Measurements from ENCODE around the gene UGT1A6.
A peak's percentile ranks its signal among the peaks of the same experiment; 100 is the strongest.
"Not testable (repeated sequence)": the region's sequence is repeated elsewhere in the genome, so short reads cannot be mapped to it uniquely, and the experiment has no call there.

UGT1A6 gene

DNA sequence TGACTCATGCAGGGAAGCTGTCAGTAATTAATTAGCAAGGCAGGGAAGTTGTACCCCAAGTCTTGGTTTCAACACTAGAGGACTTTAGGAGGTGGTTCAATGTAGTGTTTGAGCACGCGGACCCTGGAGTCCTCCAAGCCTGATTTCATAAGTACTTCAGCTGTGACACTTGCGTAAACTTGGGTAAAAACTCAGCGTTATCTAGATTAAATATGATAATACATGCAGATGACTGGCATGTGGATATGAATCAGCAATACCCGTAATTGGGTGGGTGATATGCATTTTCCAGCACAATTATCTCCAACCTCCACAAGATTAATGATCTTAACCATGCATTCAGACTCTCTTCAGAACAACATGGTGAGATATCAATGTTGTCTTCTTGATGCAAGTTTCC lies 5.8 kb upstream of the UGT1A6 start:
- no peak for DNase-seq (ENCODE audit: low read depth in 2 of 2)

DNA sequence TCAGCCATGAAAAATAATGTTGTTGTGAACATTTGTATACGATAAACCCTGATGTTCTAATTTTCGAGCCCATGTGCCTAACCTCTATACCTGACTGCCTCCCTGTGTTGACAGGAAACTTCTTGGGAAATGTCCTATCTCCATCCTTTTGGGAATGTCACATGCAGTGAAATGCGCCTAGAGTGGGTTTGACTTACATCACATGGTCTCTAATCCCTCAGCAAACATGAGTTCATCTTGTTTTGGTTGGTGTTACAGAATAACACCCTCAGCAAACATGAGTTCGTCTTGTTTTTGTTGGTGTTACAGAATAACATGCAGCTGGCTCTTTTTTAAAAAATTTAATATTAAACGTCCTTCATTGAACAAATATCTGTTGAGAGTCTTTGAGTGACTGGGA lies 4.3 kb upstream of the UGT1A6 start:
- DNase-seq (ENCODE audit: low read depth in 2 of 2), result no peak

DNA sequence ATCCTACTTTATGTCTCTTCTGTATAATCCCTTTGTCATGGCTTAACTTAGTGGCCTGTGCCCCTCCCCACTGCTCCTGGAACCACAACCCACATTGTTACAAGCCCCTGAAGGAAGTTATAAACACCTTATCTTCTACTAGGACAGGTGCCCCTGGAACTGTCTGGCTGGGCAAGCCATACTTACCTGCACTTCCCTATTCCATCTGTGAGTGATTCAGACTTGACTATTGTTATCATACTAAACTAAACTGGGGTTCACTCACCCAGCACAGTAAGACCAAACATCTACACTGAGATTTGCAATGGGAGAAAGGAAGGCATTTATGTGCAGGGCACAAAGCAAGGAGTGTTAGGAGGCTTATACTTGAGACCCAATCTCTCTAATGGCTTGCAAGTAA lies 3.7 kb upstream of the UGT1A6 start:
- no peak for DNase-seq (ENCODE audit: low read depth in 2 of 2)

DNA sequence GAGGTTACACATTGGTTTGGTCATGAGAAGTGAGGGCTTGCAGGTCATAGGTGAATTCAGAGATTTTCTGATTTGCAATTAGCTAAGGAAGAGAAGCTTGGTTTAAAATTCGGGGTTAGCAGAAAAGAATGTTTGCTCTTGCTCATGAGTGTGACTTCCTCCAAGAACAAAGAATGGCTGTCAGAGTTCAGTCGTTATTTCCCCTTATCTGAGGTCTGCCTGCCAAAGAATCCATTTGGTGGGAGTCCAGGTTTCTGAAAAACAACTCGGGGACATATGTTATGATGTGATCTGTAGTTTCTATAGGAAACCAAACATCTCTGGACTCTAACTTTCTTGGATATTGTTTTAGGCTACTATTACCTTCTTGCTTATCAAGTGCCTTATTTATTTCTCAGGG lies 3.2 kb upstream of the UGT1A6 start:
- DNase-seq (ENCODE audit: low read depth in 2 of 2), result no peak

DNA sequence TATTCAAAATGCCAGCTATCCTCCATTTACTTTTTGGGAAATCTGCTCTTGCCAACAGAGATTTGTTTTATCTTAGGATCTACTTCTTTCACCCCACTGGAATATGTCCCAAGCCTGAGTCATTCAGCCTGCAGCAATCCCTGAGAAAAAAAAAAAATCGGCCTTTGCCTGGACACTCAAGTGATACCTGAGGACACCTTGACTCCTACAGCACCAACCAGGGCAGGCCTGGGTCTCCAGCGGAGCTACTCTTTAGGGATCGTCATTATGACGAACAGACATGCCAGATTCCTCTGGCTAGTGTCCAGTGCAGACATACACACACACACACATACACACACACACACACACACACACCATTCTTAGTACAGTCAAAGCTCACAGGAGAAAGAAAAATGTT lies 2.2 kb upstream of the UGT1A6 start:
- DNase-seq (ENCODE audit: low read depth in 2 of 2), result no peak

DNA sequence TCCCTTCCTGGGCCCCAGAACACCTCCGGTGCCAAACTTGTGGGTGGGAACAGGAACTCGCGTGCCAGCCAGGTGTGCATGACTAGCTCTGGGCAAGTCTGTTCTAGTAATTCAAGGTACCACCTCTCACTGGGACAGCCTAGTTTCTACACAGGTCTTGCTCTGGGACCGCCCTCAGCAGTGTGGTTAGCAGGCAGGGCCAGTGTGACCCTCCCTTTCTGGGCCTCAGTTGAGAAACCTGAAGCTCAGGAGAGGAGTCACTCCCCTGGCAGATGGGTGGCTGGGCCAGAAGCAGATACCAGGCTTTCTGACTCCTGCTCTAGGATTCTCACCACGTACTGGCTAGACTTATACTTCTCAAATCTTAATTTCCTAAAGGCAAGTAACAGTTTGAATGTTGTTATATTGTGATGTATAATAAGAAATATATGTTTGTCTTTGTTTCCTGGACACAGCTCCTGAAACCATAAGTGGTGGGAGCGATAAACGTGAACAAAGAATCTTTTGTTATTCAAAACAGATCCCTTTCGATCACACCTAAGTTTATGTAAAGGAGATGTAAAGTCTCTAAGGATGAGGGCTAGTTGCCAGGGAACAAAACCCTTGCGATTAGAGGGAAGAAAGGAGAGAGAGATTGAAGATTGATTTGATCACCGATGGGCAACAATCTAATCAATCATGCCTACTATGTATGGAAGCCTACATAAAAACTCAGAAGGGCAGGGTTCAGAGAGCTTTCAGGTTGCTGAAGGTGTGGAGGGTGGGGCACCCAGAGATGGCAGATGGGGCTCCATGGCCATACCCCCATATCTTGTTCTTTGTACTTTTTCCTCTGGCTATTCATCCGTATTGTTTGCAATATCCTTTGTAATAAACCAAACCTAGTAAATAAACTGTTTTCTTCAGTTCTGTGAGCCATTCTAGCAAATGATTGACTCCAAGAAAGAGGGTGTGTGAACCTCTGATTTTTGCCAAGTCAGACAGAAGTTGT lies 952 bp upstream of the UGT1A6 start:
- no peak for DNase-seq (ENCODE audit: low read depth in 2 of 2)

DNA sequence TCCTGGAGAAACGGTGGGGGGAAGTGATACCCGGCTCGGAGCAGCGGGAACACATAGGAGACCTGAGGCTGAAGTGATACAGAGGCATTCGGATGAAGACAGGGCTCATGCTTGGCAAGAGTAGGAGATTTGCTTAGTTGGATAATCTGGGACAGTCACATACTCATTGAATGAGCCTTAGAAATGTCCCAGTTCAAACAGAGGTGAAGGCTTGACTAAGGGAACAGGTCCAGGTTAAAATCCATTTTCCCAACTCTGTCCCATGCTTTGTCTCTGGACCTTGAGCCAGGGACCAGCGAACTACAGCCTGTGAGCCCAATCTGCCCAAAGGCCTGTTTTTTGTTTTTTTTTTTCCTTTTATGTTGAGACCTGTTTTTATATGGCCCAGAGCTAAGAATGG lies 1.3 kb downstream of the UGT1A6 start:
- no peak for DNase-seq (ENCODE audit: low read depth in 2 of 2)

DNA sequence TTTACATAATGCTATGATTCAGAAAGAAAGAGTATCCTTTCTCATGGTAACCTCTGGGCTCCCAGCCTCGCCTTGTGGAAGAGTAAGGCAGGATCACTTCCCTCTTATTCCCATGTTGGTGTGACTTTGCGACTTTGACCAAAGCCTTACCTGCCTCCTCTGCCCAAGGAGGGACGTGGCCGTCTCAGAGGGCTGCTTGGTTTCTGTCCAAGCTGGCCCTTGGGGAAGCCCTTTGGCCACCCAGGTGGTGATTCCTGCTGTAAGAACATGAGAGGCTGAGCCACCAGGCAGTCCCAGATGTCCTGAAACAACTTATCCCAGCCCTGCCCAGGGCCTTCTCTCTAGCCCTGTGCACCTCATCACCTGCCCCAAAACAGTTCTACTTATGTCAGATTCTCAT lies 6.0 kb downstream of the UGT1A6 start:
- no peak for DNase-seq (ENCODE audit: low read depth in 2 of 2)

DNA sequence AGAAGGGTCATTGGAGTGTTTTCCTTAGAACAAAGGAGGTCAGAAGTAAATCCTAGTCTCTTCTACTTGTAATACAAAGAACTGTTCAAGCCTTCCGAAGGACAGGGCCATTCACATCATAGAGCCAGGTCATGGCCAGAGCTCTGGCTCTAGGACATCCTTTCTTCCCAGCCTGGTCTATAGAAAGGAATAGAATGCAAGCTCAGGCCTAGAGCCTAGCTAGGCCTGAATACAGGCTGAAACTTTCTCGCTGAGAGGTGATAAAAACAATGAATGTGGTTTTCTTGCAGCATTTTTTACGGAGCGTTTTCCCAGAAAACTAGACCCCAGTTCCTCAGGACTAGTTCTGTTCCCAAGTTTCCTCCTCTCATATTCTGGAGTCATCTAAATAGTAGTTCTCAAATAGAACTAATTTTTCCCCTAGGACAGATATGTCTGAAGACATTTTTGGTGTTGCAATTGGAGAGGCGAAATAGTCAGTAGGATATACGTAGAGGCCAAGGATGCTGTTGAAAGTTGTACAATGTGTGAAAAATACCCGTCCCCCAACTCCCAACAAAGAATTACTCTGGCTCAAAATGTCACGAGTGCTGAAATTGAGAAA lies 6.8 kb downstream of the UGT1A6 start:
- DNase-seq (ENCODE audit: low read depth in 2 of 2), result no peak

DNA sequence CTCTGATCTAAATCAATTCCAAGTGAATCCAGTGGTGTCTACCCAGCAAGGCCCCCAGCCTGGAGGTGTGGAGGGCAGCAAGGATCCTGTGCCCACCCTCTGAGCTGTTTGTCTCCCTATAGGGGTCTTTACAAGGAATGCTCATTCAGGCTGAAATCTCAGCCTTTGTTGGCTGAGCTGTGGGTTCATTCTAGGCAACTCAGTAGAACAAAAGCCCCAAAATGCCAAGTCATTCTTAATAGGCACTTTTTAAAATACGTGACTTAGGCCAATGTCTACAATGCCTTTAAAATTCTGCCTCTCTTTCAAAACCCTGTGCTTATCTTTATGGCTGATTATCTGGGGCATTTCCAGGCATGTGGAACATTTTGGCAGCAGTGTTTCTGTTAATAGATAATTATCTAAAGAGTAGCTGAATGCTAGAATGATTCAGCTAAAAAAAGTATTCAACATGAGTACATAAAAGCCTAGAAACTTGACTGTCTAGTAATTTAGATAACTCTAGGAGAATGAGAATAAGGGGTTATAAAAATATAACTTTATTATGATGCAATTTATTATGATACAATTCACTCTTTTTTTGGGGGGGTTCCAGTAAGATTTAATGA lies 7.4 kb downstream of the UGT1A6 start:
- no peak for DNase-seq (ENCODE audit: low read depth in 2 of 2)

DNA sequence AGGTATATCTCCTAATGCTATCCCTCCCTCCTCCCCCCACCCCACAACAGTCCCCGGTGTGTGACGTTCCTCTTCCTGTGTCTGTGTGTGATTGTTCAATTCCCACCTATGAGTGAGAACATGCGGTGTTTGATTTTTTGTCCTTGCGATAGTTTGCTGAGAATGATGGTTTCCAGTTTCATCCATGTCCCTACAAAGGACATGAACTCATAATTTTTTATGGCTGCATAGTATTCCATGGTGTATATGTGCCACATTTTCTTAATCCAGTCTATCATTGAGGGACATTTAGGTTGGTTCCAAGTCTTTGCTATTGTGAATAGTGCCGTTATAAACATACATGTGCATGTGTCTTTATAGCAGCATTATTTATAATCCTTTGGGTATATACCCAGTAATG lies 8.2 kb downstream of the UGT1A6 start:
- DNase-seq (ENCODE audit: low read depth in 2 of 2), result not testable (repeated sequence)

DNA sequence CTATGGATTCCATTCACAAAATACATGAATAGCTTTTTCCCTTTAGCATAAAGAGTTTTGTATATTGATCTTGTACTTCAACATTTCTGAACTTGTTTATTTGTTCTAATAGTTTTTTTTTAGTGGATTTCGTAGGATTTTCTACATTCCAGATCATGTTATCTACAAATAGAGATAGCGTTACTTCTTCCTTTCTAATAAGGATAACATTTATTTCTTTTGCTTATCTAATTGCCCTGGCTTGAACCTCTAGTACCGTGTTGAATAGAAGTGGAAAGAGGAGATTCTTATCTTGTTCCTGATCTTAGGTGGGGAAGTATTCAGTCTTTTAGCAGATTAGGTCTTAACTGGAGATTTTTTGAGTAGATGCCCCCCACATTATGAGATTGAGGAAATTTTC lies 9.5 kb downstream of the UGT1A6 start:
- DNase-seq (ENCODE audit: low read depth in 2 of 2), result no peak

DNA sequence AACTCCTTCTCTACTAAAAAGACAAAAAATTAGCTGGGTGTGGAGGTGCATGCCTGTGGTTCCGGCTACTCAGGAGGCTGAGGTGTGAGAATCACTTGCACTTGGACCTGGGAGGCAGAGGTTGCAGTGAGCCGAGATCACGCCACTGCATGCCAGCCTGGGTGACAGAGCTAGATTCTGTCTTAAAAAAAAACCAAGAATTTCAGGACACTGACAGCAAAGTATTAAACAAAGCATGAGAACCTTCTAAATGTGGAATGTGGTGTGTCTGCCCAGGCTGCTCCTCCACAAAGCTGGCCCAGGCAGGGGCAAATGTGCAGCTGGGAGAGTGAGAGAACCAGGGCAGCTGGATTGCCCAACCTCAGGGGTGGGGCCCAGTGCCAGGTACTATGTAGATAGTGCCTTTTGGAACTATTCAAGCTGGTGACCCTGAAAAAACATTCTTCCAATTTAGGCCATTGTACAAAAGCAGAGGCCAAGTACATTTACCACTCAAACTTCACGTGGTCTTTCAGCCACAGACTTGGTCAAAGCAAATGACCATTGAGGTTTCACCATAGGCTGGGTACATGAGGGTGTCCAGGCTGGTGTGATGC lies 13.3 kb downstream of the UGT1A6 start:
- DNase-seq (ENCODE audit: low read depth in 2 of 2), result no peak

DNA sequence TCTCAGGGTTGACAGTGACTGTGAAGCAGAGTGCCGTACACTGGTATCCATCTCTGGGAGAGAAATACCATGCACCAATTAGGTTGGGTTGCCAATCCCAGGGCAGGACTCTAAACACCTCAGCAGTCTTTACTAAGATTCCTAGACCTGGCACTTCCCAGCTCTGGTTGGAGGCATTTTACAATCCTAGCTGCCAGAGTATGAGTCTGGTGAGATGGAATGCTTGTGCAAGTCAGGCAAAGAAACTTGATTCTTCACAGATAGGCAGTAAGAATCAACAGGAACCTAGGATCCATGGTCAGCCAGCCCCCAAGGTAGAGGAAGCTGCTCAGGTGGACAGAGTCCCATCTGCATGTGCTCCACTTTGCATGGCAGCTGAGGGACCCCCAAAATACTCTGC lies 14.0 kb downstream of the UGT1A6 start:
- DNase-seq (ENCODE audit: low read depth in 2 of 2), result no peak

DNA sequence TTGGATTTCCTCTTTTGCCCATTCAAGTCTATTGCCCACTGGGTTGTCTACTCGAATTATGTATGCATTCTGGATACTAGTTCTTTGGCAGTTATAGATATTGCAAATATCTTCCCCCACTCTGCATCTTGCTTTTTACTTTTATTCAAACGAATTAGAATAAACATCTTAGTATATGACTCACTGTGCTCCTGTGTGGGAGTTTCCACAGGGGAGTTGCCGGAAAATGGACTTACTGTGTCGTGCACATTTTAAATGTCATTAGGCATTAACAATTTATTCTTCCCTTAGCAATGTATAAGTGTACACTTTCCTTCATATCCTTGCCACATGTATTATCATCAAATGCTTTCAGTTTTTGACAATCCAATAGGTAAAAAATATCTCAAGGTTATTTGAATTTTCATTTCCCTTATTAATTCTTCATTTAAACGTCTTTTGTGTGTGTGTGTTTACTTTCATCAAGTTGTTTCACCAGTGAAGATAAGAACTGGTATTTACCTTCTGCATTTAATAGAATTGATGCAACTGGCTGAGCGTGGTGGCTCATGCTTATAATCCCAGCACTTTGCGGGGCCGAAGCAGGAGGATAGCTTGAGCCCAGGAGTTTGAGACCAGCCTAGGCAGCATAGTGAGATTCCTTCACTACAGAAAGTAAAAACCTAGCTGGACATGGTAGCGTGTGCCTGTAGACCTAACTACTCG lies 15.4 kb downstream of the UGT1A6 start:
- no peak for DNase-seq (ENCODE audit: low read depth in 2 of 2)

DNA sequence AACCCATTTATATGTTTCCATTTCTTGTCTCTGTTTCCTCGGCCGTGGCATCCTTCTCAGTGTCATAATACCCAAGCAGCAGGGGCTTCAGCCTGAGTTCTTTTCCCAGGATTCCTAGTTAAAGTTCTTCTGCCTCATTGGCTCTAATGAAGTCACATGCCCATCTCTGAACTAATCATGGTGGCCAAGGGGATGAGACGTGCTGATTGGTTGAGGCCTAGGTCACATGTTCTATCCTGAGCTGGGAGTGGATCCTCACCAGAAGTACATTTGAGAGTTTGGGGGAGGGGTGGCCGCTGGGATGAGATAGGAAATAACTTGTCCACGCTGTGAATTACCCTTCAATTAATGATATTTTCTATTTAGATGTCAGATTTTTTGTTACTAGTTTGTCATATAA lies 16.3 kb downstream of the UGT1A6 start:
- no peak for DNase-seq (ENCODE audit: low read depth in 2 of 2)

DNA sequence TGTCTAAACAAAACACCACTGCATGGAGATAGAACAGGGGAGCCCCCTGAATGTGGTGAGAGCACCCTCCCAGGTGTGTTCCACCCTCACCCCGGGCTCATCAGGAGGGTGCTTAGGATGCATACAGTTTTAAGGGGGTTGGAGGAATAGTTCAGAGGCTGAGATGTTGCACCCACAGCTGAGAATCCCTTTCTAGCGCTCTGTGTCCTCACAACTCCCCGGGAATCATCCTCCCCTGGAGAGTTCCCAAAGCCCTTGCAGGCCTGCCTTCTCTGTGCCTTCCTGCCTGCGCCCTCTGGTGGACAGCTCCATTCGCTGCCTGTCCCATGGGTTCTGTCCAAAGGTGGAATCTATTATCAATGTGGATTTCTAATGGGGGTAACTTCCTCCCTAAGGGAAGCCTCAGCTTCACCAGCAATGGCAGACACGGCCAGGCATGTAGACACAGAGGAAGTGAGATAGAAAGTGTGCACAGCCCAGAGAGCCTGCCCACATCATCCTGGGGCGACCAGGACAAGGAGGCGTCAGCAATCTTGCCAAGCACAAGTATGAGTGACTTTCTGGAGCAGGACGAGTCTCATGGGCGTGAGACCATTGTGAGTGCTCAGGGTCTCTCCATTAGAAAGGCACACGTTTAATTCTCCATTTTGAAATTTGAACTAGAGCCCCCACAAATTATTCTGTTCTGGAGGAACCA lies 18.8 kb downstream of the UGT1A6 start:
- peak; percentile 29 to 30 for DNase-seq (ENCODE audit: low read depth in 2 of 2)

DNA sequence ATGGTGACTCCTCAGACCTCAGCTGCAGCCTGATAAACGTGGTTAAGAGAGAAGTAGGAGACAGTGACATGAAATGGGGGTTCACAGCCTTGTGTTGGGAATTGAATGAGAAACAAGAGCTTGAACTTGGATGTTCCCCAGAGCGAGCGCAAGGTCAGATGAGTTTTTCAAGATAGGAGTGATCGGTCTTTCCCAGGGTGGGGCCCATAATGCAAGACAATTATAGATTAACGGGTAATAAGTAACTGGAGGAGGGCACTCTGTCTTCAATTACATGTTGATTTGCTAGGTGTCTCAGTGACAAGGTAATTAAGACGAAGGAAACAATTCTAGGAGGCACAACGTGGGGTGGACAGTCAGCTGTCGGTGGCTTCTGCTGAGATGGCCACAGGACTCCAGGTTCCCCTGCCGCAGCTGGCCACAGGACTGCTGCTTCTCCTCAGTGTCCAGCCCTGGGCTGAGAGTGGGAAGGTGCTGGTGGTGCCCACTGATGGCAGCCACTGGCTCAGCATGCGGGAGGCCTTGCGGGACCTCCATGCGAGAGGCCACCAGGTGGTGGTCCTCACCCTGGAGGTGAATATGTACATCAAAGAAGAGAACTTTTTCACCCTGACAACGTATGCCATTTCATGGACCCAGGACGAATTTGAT lies 20.0 kb downstream of the UGT1A6 start, which contains the start of gene UGT1A5:
Gene UGT1A5 (plus strand): TSS at position 297 of the 651 bp plus-strand sequence. CDS start 85 bp downstream, at position 382.
- DNase-seq (ENCODE audit: low read depth in 2 of 2), result no peak

DNA sequence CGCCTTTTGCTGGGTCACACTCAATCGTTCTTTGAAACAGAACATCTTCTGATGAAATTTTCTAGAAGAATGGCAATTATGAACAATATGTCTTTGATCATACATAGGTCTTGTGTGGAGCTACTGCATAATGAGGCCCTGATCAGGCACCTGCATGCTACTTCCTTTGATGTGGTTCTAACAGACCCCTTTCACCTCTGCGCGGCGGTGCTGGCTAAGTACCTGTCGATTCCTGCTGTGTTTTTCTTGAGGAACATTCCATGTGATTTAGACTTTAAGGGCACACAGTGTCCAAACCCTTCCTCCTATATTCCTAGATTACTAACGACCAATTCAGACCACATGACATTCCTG lies 20.5 kb downstream of the UGT1A6 start:
- DNase-seq (ENCODE audit: low read depth in 2 of 2), result no peak

DNA sequence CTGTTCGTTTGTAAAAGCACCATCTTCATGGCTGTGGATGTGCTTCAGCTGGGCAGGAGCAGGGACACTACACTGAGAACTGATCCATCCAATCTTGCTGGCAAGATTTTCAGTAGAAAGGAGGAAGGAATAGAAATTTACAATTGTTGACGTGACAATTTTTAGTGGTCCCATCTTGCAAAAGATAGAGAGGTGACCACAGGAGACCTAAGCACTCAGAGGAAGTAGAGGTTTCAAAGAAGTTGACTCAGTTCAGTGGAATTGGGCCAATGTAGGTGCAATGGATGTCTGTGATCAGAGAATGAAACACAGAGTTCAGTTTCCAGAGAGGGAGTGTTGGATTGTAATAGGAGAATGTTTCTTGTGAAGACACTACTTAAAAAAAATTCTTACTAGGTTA lies 21.4 kb downstream of the UGT1A6 start:
- no peak for DNase-seq (ENCODE audit: low read depth in 2 of 2)

DNA sequence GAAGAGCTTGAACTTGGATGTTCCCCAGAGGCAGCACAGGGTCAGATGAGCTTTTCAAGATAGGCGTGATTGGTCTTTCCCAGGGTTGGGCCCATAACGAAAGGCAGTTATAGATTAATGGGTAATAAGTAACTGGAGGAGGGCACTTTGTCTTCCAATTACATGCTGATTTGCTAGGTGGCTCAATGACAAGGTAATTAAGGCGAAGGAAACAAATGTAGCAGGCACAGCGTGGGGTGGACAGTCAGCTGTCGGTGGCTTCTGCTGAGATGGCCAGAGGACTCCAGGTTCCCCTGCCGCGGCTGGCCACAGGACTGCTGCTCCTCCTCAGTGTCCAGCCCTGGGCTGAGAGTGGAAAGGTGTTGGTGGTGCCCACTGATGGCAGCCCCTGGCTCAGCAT lies 25.9 kb downstream of the UGT1A6 start, which contains the start of gene UGT1A4:
Gene UGT1A4 (plus strand): TSS at position 185 of the 400 bp plus-strand sequence. CDS start 85 bp downstream, at position 270.
- DNase-seq (ENCODE audit: low read depth in 2 of 2), result no peak
